Measurements from ENCODE around the gene F10. TPM values are rescaled to one million over a fixed set of nuclear protein-coding genes. Genes with fewer than 3 reads are reported as not detected.

Gene F10
- total and polyA plus RNA-seq, 4 experiments from 2014 or later, result not detected

DNA sequence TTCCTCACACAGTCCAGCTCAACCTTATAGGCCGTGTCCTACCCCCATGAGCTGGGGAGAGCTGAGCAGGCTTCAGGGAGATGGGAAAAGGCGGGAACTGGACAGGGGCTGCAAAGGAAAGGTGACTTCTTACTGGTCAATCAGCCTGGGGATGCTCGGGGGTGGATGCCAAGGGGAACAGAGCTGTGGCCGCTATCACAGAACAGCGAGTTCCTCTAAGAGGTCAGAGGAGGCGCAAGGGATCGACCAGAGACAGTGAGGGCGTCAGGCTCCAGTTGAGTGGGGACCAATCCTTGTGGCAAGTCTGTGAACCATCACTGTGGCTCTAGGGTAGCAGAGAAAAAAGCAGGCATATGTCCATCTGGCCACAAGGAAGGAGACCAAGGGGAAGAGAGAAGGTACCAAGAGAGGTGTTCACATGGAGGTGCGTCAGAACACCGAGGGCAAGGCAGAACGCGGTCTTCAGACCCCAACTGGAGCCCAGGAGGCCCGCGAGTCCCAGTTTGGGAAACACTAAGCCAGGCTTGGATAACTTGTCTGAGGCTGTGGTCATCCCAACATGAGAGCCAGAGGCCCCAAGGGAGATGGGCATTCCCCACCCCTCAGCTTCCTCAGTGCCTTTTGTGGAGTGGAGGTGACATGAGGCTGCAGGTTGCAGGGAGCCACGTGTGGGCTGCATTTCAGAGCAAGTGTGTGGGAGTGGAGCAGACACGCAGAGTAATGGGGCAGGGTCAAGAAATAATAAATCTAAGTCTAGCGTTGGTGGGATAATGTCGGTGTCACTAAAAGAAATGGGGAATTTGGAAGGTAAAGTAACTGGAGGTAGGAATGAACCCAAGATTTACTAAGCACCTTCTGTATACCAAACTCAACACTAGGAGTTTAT, 3.9 kb downstream of the F10 start:
- intact Hi-C loops (cut with micrococcal nuclease), result no loop called here
- POLR2A ChIA-PET (ENCODE audit: partially characterized antibody), result no interaction called here

DNA sequence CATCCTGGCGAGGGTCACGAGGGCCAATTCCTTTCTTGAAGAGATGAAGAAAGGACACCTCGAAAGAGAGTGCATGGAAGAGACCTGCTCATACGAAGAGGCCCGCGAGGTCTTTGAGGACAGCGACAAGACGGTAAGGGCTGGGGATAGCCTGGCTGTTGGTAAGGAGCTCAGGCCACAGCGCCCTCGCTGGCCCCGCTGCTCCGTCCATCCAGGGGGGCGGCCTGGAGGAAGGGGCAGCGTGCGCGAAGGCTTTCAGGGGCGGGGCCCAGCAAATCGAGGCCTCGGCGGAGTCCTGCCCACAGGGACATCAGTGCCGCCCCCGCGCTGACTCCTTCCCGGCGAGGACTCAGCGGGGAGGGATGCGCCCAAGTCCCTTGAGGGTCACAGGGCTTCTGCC, 6.9 kb downstream of the F10 start:
- H3K4me3 ChIP-seq (ENCODE audit: low read length in 2 of 2), result no peak overlapping the region
- Mint-ChIP-seq H3K4me1 (peaks cover 0 to 5% (median 0%) of the 10 kb centered on the region in 4 donors), H3K27me3 (peaks cover 2 to 20% of the 10 kb centered on the region in 2 donors), H3K36me3 (no peaks in the 10 kb centered on the region), H3K27ac (no peak overlapping the region), H3K9me3 (peaks cover 0 to 1% (median 0%) of the 10 kb centered on the region in 8 donors), H3K4me3 (peak overlapping the region in 2 of 8 donors; percentile 13 to 39)
- intact Hi-C loops (cut with micrococcal nuclease), result no loop called here
- ChIA-PET CTCF (ENCODE audit: partially characterized antibody) (no interaction called here), POLR2A (ENCODE audit: partially characterized antibody) (no interaction called here)
- H3K27me3 ChIP-seq (ENCODE audit: insufficient read depth, low read length), result peaks cover 5% of the 10 kb centered on the region
- DNase-seq, result no peak
- no peaks in the 10 kb centered on the region for H3K4me1 ChIP-seq (ENCODE audit: insufficient read depth, low read length)
- H3K36me3 ChIP-seq (ENCODE audit: insufficient read depth, low read length), result no peaks in the 10 kb centered on the region
- no peaks in the 10 kb centered on the region for H3K9me3 ChIP-seq (ENCODE audit: control insufficient read depth in 1 of 2, low read length in 2 of 2)
- H3K27ac ChIP-seq (ENCODE audit: low read depth, low read length), result no peak overlapping the region

More for the DNA sequence above, 3.9 kb downstream of the F10 start:
- Histone ChIP-seq H3K36me3 (ENCODE audit: insufficient read depth, low read length) (no peaks in the 10 kb centered on the region), H3K9me3 (ENCODE audit: control insufficient read depth in 1 of 2, low read length in 2 of 2) (no peaks in the 10 kb centered on the region), H3K27ac (ENCODE audit: low read depth, low read length) (no peak overlapping the region), H3K4me3 (ENCODE audit: low read length in 2 of 2) (no peak overlapping the region), H3K4me1 (ENCODE audit: insufficient read depth, low read length) (no peaks in the 10 kb centered on the region), H3K27me3 (ENCODE audit: insufficient read depth, low read length) (peaks cover 5% of the 10 kb centered on the region)
- peaks cover 2 to 20% of the 10 kb centered on the region in 2 donors for H3K27me3 Mint-ChIP-seq
- H3K4me3 Mint-ChIP-seq, result no peak overlapping the region
- no peaks in the 10 kb centered on the region for H3K9me3 Mint-ChIP-seq
- no peak for DNase-seq
- CTCF ChIA-PET (ENCODE audit: partially characterized antibody), result no interaction called here
- no peaks in the 10 kb centered on the region for H3K36me3 Mint-ChIP-seq
- H3K27ac Mint-ChIP-seq, result peak overlapping the region in 1 of 7 donors; percentile 32
- H3K4me1 Mint-ChIP-seq, result peaks cover 0 to 5% (median 0%) of the 10 kb centered on the region in 4 donors

DNA sequence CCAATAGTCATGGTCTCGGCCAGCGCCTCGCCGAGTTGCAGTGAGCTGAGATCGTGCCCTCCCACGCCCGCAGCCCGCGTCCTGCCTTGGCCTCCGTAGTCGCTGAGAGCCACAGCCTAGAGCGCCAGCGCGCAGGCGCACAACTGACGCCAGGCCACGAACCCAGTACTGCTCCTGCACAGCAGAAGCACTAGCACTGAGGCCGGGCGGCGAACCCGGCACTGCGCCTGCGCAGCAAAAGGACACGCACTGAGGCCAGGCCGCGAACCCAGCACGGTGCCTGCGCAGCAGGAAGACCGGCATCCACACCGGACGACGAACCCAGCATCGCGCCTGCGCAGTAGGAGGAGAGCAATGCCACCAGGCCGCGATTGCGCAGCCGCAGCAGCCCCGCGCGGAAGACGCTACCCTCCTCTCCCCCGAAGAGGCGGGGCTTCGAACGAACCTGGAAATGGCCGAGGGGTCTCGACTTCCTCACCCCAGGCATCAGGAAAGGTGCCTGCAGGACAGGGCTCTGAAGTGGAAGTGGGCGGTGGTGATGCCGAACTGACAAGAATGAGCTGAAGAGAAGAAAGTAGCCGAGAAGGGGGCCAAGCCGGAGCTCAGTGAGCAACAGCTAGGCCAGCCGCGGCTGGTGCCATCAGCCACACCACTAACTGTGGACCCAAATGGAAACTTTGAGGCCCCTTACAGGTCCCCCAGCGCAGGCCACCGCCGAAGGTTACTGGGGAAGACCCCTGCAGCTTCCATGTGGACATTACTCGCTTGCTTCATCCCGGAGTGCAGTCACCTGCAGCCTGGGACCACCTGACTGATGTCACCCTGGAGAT, 7.5 kb downstream of the F10 start:
- H3K36me3 Mint-ChIP-seq, result no peaks in the 10 kb centered on the region
- no peaks in the 10 kb centered on the region for H3K4me1 ChIP-seq (ENCODE audit: insufficient read depth, low read length)
- ChIA-PET CTCF (ENCODE audit: partially characterized antibody) (no interaction called here), POLR2A (ENCODE audit: partially characterized antibody) (no interaction called here)
- H3K27ac ChIP-seq (ENCODE audit: low read depth, low read length), result no peak overlapping the region
- H3K27me3 Mint-ChIP-seq, result peaks cover 2 to 20% of the 10 kb centered on the region in 2 donors
- no peaks in the 10 kb centered on the region for H3K9me3 ChIP-seq (ENCODE audit: control insufficient read depth in 1 of 2, low read length in 2 of 2)
- H3K27ac Mint-ChIP-seq, result peak overlapping the region in 1 of 7 donors; percentile 25
- H3K4me3 Mint-ChIP-seq, result peak overlapping the region in 6 of 8 donors; percentile 7 to 57 (median 49)
- DNase-seq, result peak in 4 of 5 donors; percentile 10 to 28 (median 17)
- peaks cover 5% of the 10 kb centered on the region for H3K27me3 ChIP-seq (ENCODE audit: insufficient read depth, low read length)
- no peak overlapping the region for H3K4me3 ChIP-seq (ENCODE audit: low read length in 2 of 2)
- intact Hi-C loops (cut with micrococcal nuclease), result no loop called here
- peaks cover 0 to 1% (median 0%) of the 10 kb centered on the region in 8 donors for H3K9me3 Mint-ChIP-seq
- H3K4me1 Mint-ChIP-seq, result peaks cover 0 to 5% (median 0%) of the 10 kb centered on the region in 4 donors
- H3K36me3 ChIP-seq (ENCODE audit: insufficient read depth, low read length), result no peaks in the 10 kb centered on the region

DNA sequence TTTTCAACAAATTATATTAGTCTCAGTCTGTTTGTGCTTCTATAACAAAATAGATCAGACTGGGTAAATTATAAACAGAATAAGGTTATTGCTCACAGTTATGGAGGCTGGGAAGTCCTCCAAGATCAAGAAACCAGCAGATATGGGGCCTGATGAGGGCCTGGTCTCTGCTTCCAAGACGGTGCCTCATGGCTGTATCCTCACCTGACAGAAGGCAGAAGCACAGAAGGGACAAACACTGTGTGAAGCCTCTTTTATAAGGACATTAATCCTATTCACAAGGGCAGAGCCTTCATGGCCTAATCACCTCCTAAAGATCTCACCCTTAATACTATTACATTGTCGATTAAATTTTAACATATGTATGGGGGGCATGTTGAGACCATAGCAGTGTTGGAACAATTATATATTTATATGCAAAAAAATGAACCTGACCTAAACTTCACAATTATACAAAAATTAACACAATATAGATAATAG, 12.7 kb downstream of the F10 start:
- Histone ChIP-seq H3K27ac (ENCODE audit: low read depth, low read length) (no peak overlapping the region), H3K27me3 (ENCODE audit: insufficient read depth, low read length) (no peaks in the 10 kb centered on the region), H3K36me3 (ENCODE audit: insufficient read depth, low read length) (no peaks in the 10 kb centered on the region), H3K4me3 (ENCODE audit: low read length in 2 of 2) (no peak overlapping the region), H3K4me1 (ENCODE audit: insufficient read depth, low read length) (no peaks in the 10 kb centered on the region), H3K9me3 (ENCODE audit: control insufficient read depth in 1 of 2, low read length in 2 of 2) (no peaks in the 10 kb centered on the region)
- no peak for DNase-seq
- POLR2A ChIA-PET (ENCODE audit: partially characterized antibody), result no interaction called here
- Mint-ChIP-seq H3K27me3 (peaks cover 0 to 2% of the 10 kb centered on the region in 2 donors), H3K4me1 (no peaks in the 10 kb centered on the region), H3K9me3 (peaks cover 0 to 1% (median 0%) of the 10 kb centered on the region in 8 donors), H3K4me3 (no peak overlapping the region), H3K27ac (no peak overlapping the region), H3K36me3 (no peaks in the 10 kb centered on the region)
- CTCF ChIA-PET (ENCODE audit: partially characterized antibody), result no interaction called here
- intact Hi-C loops (cut with micrococcal nuclease), result no loop called here

DNA sequence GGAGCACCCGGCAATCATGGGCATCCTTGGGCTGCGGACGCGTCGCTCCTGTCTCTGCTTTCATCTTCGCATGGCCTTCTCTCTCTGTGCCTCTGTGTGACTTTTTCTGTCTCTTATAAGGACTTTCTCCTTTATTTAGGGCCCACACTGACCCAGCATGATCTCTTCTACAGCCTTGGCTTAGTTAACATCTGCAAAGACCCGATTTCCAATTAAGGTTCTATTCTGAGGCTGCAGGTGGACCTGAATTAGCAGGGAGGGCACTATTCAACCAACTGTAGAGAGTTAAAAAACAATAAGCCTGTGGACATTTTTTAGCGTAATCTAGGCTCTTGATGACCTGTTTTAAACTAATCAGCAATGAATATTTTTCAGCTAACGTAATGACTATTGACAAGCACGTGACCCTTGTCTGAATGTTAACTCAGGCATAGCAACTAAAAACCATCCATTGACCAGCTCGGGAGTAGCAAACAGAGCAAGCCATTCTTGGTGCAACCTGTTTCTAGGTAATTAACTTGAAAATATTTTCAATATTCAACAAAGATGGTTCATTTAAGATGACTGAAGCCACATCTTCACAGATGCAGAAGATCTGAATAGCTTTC, 15.2 kb downstream of the F10 start:
- CTCF ChIA-PET (ENCODE audit: partially characterized antibody), result no interaction called here
- no peak overlapping the region for H3K4me3 Mint-ChIP-seq
- Histone ChIP-seq H3K36me3 (ENCODE audit: insufficient read depth, low read length) (no peaks in the 10 kb centered on the region), H3K4me1 (ENCODE audit: insufficient read depth, low read length) (no peaks in the 10 kb centered on the region), H3K4me3 (ENCODE audit: low read length in 2 of 2) (no peak overlapping the region), H3K27me3 (ENCODE audit: insufficient read depth, low read length) (no peaks in the 10 kb centered on the region), H3K9me3 (ENCODE audit: control insufficient read depth in 1 of 2, low read length in 2 of 2) (no peaks in the 10 kb centered on the region), H3K27ac (ENCODE audit: low read depth, low read length) (no peak overlapping the region)
- peaks cover 0 to 2% of the 10 kb centered on the region in 2 donors for H3K27me3 Mint-ChIP-seq
- intact Hi-C loops (cut with micrococcal nuclease), result no loop called here
- POLR2A ChIA-PET (ENCODE audit: partially characterized antibody), result no interaction called here
- H3K4me1 Mint-ChIP-seq, result no peaks in the 10 kb centered on the region
- no peak overlapping the region for H3K27ac Mint-ChIP-seq
- H3K9me3 Mint-ChIP-seq, result peaks cover 0 to 1% (median 0%) of the 10 kb centered on the region in 8 donors
- no peaks in the 10 kb centered on the region for H3K36me3 Mint-ChIP-seq
- no peak for DNase-seq

DNA sequence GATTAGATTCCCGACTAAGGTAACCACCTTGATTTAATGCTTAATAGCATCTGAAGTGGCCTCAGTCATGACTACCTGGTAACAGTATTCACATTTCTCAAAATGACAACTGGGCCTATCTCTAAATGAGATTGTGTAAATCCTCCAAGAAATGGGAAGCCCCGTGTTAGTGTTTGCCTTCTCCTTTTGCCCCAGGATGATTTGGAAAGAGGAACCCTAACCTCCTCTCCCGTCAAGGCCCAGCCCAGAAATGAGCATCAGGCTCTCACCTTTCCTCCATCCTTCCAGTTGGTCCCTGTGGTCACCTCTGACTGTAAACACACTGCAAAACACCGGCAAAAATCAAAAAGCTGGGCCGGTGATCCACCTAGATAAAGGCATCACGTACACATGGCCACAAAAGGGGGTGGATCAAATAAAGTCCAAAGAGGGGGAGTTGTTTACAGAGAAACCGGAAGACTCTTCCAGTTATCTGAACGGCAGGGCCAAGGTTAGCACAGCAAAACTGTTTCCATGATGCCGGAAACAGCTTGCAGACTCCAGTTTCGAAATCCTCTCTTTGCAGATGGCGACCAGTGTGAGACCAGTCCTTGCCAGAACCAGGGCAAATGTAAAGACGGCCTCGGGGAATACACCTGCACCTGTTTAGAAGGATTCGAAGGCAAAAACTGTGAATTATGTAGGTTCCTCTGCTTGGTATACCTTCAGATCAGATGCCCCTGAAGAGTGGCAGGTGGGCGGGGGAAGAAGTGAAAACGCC, 16.4 kb downstream of the F10 start:
- intact Hi-C loops (cut with micrococcal nuclease), result no loop called here
- ChIA-PET POLR2A (ENCODE audit: partially characterized antibody) (no interaction called here), CTCF (ENCODE audit: partially characterized antibody) (no interaction called here)
- Histone ChIP-seq H3K4me1 (ENCODE audit: insufficient read depth, low read length) (no peaks in the 10 kb centered on the region), H3K4me3 (ENCODE audit: low read length in 2 of 2) (no peak overlapping the region), H3K36me3 (ENCODE audit: insufficient read depth, low read length) (no peaks in the 10 kb centered on the region), H3K9me3 (ENCODE audit: control insufficient read depth in 1 of 2, low read length in 2 of 2) (no peaks in the 10 kb centered on the region), H3K27me3 (ENCODE audit: insufficient read depth, low read length) (no peaks in the 10 kb centered on the region), H3K27ac (ENCODE audit: low read depth, low read length) (no peak overlapping the region)
- H3K9me3 Mint-ChIP-seq, result no peaks in the 10 kb centered on the region
- H3K4me3 Mint-ChIP-seq, result no peak overlapping the region
- no peaks in the 10 kb centered on the region for H3K4me1 Mint-ChIP-seq
- H3K27me3 Mint-ChIP-seq, result peaks cover 0 to 2% of the 10 kb centered on the region in 2 donors
- no peaks in the 10 kb centered on the region for H3K36me3 Mint-ChIP-seq
- no peak overlapping the region for H3K27ac Mint-ChIP-seq
- DNase-seq, result no peak
